DND-41 (cell line): ENCODE data around the gene MARCHF2.
"Not testable (repeated sequence)": the region's sequence is repeated elsewhere in the genome, so short reads cannot be mapped to it uniquely, and the experiment has no call there.

Experiments
- ATAC-seq: fragments of 200-7000 bp; cut with Tn5 transposase; 3 replicates; pipeline ENCODE4 v1.9.1; 2021; ENCODE audit warnings: low read depth; ENCODE audit not compliant: insufficient read depth
- DNase-seq: peaks from one replicate; pipeline ENCODE4 v3.0.0-alpha.2; 2020
- H2AFZ ChIP-seq: 2 replicates; pipeline ENCODE4 v1.6.0; 2012; ENCODE audit warnings: low read depth, low read length
- H3K27ac ChIP-seq: 2 replicates; pipeline ENCODE4 v1.5.1; 2012; ENCODE audit warnings: low read length, inconsistent platforms
- H3K27me3 ChIP-seq: fragments of 200-600 bp; sonication (generic); 2 replicates; pipeline ENCODE4 v1.6.0; 2012; ENCODE audit warnings: low read length, mild to moderate bottlenecking, inconsistent platforms; ENCODE audit not compliant: insufficient read depth, poor library complexity
- H3K36me3 ChIP-seq: 2 replicates; pipeline ENCODE4 v1.5.1; 2012; ENCODE audit warnings: low read length, inconsistent platforms; ENCODE audit not compliant: insufficient read depth
- H3K4me1 ChIP-seq: 2 replicates; pipeline ENCODE4 v1.5.1; 2012; ENCODE audit warnings: mild to moderate bottlenecking, low read length; ENCODE audit not compliant: insufficient read depth
- H3K4me2 ChIP-seq: 2 replicates; pipeline ENCODE4 v1.6.0; 2012; ENCODE audit warnings: mild to moderate bottlenecking, moderate library complexity, low read length, inconsistent platforms; ENCODE audit not compliant: insufficient read depth
- H3K4me3 ChIP-seq, 2 experiments: fragments of 200-600 bp in 1 of 2; shearing (Covaris generic) in 1 of 2; 2 replicates each; pipeline ENCODE4 v1.5.1; 2012 to 2016; ENCODE audit warnings: inconsistent platforms in 2 of 2, low read length in 2 of 2, mild to moderate bottlenecking in 2 of 2, low read depth in 1 of 2, moderate library complexity in 1 of 2
- H3K79me2 ChIP-seq: 2 replicates; pipeline ENCODE4 v1.6.0; 2012; ENCODE audit warnings: low read length, inconsistent platforms; ENCODE audit not compliant: insufficient read depth
- H3K9ac ChIP-seq: 2 replicates; pipeline ENCODE4 v1.6.0; 2012; ENCODE audit warnings: low read depth, mild to moderate bottlenecking, inconsistent platforms, low read length, moderate library complexity
- H3K9me3 ChIP-seq: 2 replicates; pipeline ENCODE4 v1.5.1; 2012; ENCODE audit warnings: low read length, moderate library complexity, mild to moderate bottlenecking, inconsistent platforms; ENCODE audit not compliant: insufficient read depth, severe bottlenecking
- H4K20me1 ChIP-seq: 2 replicates; pipeline ENCODE4 v1.6.0; 2012; ENCODE audit warnings: low read length; ENCODE audit not compliant: insufficient read depth
- CTCF ChIP-seq: IDR thresholded peaks from 2 replicates; pipeline ENCODE4 v1.5.1; 2012; ENCODE audit warnings: borderline replicate concordance, low read length, moderate library complexity, mild to moderate bottlenecking; ENCODE audit not compliant: poor library complexity, severe bottlenecking; ENCODE audit errors: extremely low read depth
- EZH2 ChIP-seq: IDR thresholded peaks from 3 replicates; pipeline ENCODE4 v1.6.1; 2012; ENCODE audit warnings: borderline replicate concordance, low read depth, mild to moderate bottlenecking, moderate library complexity, low read length, inconsistent platforms; ENCODE audit not compliant: severe bottlenecking

MARCHF2 gene

DNA sequence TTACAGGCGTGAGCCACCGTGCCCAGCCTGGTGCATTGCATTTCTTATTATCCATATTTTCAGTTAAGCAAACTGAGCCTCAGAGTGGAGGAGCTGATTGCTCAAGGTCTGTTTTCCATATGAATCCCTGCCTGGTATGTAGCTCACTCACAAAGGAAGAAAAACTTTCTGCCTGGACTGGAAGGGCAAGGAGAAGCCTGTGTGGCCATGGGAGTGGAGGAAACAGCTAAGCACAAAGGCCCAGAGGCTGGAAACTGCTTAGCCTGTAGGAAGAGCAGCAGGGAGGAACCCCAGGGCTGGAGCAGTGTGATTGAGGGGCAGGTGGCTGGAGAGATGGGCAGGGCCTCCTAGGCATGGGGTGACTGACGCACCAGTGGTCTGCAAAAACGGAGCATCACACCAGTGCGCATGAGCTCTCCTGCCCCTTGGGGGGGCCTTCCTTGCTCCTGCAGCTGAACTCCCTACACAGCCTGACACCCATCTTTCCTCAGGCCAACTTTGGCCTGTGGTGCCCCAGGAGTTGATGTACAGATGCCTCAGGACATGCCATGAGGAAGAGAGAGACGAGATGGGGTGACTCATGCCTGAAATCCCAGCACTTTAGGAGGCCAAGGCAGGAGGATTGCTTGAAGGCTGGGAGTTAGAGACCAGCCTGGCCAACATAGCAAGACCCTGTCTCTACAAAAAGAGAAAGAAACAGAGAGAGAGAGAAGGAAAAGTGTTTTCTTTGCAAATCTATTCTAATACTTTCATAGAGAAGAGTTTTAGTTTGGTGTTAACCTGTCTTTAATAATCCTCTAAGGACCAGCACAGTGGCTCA lies 28.8 kb downstream of the MARCHF2 start:
- Histone ChIP-seq H3K36me3 (peaks cover 19% of the 10 kb centered on the region), H3K79me2 (peaks cover 25% of the 10 kb centered on the region), H3K27me3 (no peaks in the 10 kb centered on the region), H3K9me3 (no peaks in the 10 kb centered on the region), H3K4me3 (no peak overlapping the region), H4K20me1 (peaks cover 19% of the 10 kb centered on the region), H3K4me1 (peaks cover 18% of the 10 kb centered on the region), H3K9ac (no peak overlapping the region), H3K27ac (no peak overlapping the region), H2AFZ (no peak overlapping the region), H3K4me2 (no peak overlapping the region)
- no peak for DNase-seq
- no peak for ATAC-seq
- no peak for TF ChIP-seq EZH2

DNA sequence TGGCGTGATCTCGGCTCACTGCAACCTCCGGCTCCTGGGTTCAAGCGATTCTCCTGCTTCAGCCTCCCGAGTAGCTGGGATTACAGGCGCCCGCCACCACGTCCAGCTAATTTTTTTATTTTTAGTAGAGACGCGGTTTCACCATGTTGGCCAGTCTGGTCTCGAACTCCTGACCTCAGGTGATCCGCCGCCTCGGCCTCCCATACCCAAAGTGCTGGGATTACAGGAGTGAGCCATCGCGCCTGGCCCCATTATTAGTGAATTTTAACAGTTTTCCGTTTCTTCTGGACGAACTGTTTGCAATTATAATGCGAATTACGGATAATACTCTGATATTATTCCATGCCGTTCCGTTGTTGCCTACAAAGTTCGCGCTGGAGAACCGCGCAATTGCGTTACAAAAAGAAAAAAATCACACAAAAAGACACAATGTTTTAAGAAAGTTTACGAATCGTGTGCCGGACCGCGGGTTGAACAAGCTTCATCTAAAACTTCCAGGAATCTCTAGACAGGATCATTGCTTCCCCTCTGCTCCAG lies 31.1 kb downstream of the MARCHF2 start:
- peaks cover 35% of the 10 kb centered on the region for H3K36me3 ChIP-seq
- ATAC-seq, DNase-seq, H3K9me3 ChIP-seq, H3K27me3 ChIP-seq: not testable (repeated sequence)
- H4K20me1 ChIP-seq = peaks cover 36% of the 10 kb centered on the region
- peak overlapping the region; percentile 83 for H3K27ac ChIP-seq
- peaks cover 48% of the 10 kb centered on the region for H3K79me2 ChIP-seq
- peak overlapping the region; percentile 98 for H3K9ac ChIP-seq
- H3K4me1 ChIP-seq = peaks cover 35% of the 10 kb centered on the region
- H3K4me3 ChIP-seq = peak overlapping the region; percentile 42 to 76; a peak in 3 of 4 replicates
- H3K4me2 ChIP-seq = peak overlapping the region; percentile 77
- H2AFZ ChIP-seq = peak overlapping the region; percentile 88

GRCh38 chr19:8444677-8445487 lies 31.8 kb downstream of the MARCHF2 start, which contains the start of gene HNRNPM:
Gene HNRNPM, plus strand, starts transcription at chr19:8444975. Its CDS starts 24 bp downstream, at chr19:8444999.
- TF ChIP-seq CTCF (peak; percentile 9), EZH2 (no peak)
- Histone ChIP-seq H3K4me3 (peak within 1 kb of the TSS; percentile 76 to 90), H3K27ac (peak within 1 kb of the TSS; percentile 90), H3K36me3 (peaks cover 39% of the 10 kb centered on the region), H3K4me2 (peak within 1 kb of the TSS; percentile 77), H3K9me3 (no peaks in the 10 kb centered on the region), H3K27me3 (no peaks in the 10 kb centered on the region), H3K9ac (peak within 1 kb of the TSS; percentile 98), H3K79me2 (peaks cover 53% of the 10 kb centered on the region), H2AFZ (peak within 1 kb of the TSS; percentile 88), H4K20me1 (peaks cover 41% of the 10 kb centered on the region), H3K4me1 (peaks cover 39% of the 10 kb centered on the region)
- DNase-seq (peak; percentile 100), ATAC-seq (peak; percentile 91)

GRCh38 chr19:8445488-8446001 lies 32.4 kb downstream of the MARCHF2 start:
- H3K4me1 ChIP-seq = peaks cover 44% of the 10 kb centered on the region
- peak overlapping the region; percentile 76 to 90 for H3K4me3 ChIP-seq

More at GRCh38 chr19:8445488-8446001, 32.4 kb downstream of the MARCHF2 start:
- Histone ChIP-seq H3K79me2 (peaks cover 60% of the 10 kb centered on the region), H3K27me3 (no peaks in the 10 kb centered on the region), H3K27ac (peak overlapping the region; percentile 90), H3K9me3 (no peaks in the 10 kb centered on the region), H4K20me1 (peaks cover 47% of the 10 kb centered on the region), H3K9ac (peak overlapping the region; percentile 98), H3K36me3 (peaks cover 45% of the 10 kb centered on the region), H3K4me2 (peak overlapping the region; percentile 74), H2AFZ (peak overlapping the region; percentile 77; the same call in 1 of the 2 replicates)
- DNase-seq (peak; percentile 62), ATAC-seq (peak; percentile 45)
- TF ChIP-seq CTCF (no peak), EZH2 (no peak)
